HG03045 (cell line): ENCODE data around the gene RETREG1.
"Not testable (repeated sequence)": the region's sequence is repeated elsewhere in the genome, so short reads cannot be mapped to it uniquely, and the experiment has no call there.

Experiments
- ATAC-seq: cut with Tn5 transposase; IDR thresholded peaks from one replicate; pipeline ENCODE4 v1.9.1; 2021; ENCODE audit warnings: mild to moderate bottlenecking, moderate library complexity; ENCODE audit not compliant: unreplicated experiment

Gene RETREG1

DNA sequence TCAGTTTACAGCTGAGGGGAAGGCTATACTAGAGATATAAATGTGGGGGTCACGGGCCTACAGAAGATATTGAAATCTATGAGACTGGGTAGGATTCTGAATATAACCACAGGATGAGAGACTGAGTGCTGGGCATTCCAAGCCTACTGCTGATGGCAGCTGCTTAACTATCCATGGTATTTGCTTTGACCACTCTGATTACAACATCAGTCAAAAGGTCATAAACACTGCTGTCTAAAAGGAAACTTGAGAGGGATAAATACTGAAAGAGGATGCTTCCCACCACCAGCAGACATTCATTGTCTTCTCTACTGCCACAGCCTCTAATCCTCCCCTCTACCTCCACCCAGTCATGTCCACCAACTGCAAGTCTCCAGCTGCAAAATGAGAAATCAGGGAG, 155.0 kb downstream of the RETREG1 start:
- ATAC-seq: no peak

DNA sequence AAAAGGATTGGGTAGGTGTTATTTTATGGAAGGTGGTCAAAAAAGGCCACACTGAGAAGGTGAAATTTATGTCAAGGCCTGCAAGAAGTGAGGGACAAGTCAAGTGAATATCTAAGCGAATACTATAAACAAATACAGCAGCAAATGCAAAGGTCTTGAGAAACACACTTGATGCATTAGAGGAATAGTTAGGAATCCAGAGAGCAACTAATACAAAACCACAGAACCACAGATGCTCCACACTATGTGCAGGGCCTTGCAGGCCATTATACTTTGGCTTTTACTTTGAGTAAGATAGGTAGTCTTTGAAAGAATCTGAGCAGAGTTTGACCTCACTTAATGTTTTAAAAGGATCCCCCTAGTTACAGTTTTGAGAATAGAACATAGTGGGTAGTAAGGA, 155.8 kb downstream of the RETREG1 start:
- ATAC-seq: no peak

DNA sequence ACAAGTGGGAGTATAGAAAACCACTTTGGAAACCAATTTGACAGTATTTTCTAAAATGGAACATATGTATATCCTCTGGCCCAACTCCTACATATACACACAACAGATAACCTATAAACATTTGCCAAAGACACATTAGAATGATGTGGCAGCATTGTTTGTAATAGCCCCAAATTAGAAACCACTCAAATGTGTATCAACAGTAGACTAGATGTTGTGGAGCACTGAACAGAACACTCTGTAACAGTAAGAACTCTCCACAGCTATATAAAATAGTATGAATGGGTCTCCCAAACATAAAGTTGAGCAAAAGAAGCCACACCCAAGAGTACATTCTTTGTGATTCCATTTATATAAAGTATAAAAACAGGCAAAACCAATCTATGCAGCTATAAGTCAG, 157.3 kb downstream of the RETREG1 start:
- no peak for ATAC-seq

DNA sequence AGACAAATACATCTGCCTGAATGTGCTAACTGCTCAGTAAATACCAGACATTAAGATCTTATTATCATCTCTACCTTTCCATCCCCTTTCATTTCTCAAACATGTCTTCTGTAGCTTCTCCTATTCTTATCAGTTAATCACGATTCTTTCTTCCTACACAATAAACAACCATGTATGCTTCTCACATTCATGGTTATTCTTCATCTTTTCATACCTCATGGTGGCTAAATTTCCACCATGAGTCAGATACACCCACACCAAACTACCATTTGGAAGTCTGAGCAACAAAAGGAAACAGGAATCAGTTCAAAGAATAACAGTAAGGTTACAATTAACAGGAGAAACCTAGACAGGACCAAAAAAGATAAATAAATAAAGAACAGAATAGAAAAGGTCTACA, 158.9 kb downstream of the RETREG1 start:
- no peak for ATAC-seq

DNA sequence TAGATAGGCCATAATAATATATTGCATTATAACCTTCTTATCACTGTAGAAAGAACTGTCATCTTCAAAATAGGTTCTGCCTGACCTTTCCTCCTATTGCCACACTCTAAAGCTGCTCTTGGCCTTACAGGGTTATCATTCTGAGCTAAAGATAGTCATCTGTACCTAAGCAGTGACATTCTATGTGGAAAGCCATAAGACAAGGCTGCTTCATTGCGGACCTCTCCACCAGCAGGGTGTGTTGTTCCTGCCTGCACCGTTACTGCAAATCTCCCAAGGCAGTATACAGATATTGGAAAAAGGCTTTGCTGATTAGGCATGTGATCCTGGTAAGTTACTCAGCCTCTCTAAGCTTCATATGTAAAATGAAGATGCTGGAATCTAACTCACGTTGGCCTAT, 159.3 kb downstream of the RETREG1 start:
- ATAC-seq: no peak

DNA sequence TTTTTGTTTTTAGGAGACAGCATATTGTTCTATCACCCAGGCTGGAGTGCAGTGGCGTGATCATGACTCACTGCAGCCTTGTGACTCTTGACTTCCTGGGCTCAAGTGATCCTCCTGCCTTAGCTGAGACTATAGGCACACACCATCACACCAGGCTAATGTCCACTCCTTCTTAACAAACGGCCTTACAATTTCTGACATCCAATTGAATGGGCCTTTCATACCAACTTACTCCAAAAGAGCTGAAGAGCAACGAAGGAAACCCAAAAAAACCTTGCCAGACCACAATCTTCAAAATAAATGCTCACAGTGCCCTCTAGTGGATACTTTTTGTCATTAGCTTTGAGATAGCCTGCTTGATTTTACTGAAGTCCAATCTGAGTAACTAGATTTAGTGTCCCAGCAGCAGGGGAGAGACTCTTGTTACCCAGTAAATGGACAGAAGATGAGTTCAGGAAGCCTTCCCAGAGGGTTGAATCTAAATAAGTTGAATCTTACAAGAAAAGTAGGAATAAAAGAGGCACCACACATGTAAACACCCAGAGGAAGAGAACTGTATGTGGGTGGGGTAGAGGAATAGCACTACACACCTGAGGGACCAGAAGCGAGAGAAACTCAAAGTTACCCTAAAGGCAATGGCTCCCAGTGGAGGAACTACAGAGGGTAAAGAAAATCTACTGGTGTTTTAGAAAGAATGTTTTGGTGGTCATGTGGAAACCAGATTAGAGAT, 160.5 kb downstream of the RETREG1 start:
- peak; percentile 58 for ATAC-seq

DNA sequence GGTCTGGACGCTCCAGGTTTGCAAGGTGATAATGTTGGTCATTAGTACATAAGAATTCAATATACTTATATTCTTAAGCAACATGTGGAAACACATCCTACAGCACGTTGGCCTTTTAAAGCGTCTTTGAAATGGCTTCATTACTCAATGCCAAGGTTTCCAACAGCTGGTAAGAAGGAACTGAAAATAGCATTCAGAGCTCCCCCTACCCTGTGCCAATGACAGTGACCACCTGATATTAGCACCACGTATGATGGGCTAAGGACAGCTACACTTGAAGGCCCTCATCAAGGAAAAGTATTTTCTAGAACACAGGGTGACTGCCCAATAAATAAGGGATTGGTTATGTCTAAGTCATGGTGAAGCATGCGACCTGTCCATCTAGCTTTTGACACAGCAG, 161.1 kb downstream of the RETREG1 start:
- peak; percentile 11 for ATAC-seq

DNA sequence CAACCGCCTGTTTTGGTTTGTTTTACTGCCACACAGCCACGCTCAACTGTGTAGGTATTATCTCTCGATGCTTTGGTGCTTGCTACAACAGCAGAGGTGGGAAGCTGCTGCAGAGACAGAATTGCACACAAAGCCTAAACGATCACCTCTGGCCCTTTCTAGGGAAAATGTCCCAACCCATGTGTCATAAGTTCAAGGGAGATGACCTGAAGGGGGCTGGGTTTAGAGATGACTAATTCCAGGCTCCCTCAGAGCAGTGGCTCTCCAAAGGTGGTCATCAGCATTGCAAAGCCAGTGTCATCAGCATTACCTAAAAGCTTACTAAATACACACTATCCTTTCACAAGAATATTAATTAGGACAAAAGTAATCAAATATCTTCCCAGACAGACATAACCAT, 162.1 kb downstream of the RETREG1 start:
- no peak for ATAC-seq

DNA sequence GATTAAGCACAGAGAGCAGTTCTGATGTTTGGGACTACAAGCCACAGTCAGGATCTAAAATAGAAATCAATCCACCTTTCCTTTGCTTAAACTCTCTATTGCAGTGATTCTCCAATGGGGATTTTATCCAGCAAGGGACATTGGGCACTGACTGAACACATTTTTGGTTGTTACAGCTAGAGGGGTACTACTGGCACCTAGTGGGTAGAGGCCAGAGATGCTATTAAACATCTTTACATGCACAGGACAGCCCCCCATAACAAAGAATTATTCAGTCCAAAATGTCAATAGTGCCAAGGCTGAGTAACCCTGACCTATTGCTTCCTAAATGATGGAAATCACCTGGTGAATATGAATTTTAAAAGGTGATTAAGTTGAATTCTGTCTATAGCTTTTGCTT, 163.2 kb downstream of the RETREG1 start:
- ATAC-seq: no peak

DNA sequence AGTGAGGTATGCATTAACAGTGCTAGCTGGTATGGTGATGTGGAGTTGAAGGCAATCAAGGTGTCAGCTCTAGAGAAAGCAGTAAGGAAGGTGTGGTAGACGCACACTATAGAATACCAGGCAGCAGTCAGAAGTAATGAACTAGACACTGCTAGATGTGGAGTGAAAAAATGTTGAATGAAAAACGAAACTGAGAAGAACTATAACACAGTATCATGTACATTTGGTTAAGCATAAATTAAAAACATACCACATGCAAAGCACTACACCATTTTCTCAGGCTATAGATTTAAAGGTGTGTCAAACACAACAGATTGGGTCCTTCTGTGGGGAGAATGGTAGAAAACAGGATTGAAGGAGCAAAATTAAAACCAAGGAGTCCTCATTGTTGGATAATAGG, 166.6 kb downstream of the RETREG1 start:
- peak; percentile 49 for ATAC-seq

DNA sequence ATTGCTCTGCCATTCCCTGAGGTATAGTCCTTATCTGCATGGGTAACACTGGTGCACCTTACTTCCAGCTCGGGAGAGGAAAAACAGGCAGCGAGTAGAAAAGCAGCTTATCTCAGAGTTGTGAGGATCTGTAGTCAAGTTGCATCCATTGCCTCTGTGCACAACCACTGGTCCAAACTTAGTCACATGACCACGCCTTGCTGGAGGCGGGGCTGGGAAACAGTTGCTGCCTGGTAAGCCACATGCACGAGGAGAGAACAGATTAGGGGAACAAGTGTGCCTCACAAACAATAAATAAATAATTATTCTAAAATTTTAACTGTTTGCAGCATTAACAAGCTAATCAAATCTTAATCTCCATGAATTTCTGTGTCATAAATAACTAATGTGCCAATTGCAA, 169.8 kb downstream of the RETREG1 start:
- ATAC-seq: no peak

DNA sequence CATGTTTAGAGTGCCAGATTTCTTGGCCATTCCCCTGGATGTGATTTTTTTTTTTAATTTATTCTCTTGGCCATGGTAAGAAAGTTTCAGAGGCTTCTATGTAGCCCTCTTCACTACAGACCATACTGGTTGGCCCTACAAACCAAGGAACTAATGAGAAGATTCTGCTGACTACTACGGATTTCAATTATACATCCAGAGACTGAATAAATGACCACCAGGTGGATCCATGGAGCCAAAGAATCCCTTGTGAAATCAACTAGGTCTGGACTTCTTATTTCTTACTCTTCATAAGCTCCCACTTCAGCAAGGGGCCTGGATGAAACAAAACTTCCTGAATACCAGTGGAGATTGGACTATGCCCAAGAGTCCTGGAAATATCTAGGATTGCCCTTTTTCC, 178.8 kb downstream of the RETREG1 start:
- no peak for ATAC-seq

DNA sequence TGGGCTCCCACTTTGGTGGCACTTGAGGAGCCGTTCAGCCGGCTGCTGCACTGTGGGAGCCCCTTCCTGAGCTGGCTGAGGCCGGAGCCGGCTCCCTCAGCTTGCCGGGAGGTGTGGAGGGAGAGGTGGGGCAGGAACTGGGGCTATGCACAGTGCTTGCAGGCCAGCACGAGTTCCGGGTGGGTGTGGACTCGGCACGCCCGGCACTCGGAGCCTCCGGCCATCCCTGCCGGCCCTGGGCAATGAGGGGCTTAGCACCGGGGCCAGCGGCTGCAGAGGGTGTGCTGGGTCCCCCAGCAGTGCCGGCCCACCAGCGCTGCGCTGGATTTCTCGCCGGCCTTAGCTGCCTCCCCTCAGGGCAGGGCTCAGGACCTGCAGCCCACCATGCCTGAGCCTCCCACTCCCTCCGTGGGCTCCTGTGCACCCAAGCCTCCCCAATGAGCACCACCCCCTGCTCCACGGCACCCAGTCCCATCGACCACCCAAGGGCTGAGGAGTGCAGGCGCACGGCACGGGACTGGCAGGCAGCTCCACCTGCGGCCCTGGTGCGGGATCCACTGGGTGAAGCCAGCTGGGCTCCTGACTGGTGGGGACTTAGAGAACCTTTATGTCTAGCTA, 180.6 kb downstream of the RETREG1 start:
- not testable (repeated sequence) for ATAC-seq

DNA sequence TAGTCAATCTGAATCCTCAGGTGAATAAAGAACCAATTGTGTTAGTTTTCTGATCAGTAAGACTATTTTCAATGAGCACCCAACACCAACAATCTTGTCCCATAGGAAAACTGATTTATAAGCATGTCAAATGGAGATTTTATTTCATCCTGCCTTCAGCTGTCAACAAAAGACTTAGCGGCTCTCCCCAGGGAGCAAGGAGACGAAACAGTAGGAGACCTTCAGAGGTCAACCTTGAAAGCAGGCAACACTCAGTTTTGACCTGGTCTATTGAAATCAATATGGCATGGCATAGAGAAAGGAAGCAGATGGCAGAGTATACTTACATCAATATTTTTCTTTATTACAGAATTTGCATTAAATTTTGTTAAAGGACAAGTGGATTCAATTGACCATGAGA, 185.3 kb downstream of the RETREG1 start:
- no peak for ATAC-seq

DNA sequence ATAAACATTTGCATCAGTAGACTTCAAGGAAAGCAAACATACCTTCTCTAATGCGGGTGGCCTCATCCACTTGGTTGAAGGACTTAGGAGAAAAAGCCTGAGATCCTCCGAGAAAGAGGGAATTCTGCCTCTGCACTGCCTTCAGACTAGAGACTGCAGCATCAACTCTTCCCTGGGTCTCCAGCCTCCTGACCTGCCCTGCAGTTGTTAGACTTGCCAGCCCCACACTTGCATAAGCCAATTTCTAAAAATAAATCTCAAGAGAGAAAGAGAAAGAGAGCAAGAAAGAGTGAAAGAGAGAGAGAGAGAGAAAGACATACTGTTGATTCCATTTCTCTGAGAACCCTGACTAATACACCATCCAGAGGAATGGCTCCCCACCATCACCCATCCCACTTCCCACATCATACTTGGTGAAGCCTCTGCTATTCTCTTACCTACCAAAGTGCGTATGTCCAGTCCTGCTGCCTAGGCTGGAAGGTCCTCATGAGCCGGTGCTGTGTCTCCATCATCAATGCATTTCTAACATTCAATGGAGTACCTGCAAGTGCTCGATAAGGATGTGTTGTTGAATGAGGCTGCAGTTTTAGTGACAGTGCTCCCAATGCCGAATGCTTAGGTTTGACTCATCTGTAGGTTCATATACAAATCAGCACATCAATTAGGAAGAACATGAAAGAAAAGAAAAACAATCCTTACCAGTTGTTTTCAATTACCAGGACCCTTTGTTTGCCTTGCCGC, 186.3 kb downstream of the RETREG1 start:
- ATAC-seq: no peak

DNA sequence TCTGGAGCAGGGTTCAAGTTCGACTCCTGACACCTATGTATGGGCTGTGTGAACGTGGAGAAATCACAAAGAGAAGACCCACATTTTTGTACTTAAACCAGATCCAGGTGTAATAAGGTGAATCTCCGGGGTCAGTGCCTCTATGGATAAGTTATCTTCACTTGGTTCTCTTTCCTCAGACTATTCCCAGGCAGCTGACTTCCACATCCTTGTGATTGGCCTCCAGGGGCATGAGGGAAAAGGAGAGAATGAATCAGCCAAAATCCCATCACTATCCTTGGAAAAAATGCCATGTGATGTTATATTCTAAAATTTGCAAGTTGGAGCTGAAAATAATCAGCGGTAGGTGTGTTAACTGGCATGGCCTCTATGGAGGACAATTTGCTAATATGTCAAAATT, 188.4 kb downstream of the RETREG1 start:
- no peak for ATAC-seq

DNA sequence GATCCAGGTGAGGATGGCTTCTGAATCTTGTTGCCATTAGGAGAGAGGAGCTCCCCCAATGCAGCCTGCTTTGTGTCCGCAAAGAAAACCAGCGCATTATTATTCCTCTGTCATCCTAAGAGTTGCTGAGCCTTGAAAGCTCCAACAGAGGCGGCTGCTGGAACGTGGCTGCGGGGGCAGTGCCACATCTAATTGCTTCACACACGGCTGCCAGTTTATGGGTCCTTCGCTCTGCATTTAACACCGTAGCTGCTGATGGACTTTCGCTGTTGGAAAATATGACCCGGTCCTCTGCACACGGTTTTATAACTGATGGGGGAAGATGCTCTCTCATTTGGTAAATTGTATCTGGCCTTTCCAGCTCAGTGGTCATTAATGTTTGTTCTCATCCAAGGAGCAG, 189.2 kb downstream of the RETREG1 start:
- ATAC-seq: no peak
